EH (cell line): ENCODE measurements around the gene PPP1CC.
"Not testable (repeated sequence)": the region's sequence is repeated elsewhere in the genome, so short reads cannot be mapped to it uniquely, and the experiment has no call there.

Experiments used
- DNase-seq: peaks from one replicate; pipeline ENCODE4 v3.0.0-alpha.2; 2015; ENCODE audit warnings: low read depth

Gene PPP1CC

DNA sequence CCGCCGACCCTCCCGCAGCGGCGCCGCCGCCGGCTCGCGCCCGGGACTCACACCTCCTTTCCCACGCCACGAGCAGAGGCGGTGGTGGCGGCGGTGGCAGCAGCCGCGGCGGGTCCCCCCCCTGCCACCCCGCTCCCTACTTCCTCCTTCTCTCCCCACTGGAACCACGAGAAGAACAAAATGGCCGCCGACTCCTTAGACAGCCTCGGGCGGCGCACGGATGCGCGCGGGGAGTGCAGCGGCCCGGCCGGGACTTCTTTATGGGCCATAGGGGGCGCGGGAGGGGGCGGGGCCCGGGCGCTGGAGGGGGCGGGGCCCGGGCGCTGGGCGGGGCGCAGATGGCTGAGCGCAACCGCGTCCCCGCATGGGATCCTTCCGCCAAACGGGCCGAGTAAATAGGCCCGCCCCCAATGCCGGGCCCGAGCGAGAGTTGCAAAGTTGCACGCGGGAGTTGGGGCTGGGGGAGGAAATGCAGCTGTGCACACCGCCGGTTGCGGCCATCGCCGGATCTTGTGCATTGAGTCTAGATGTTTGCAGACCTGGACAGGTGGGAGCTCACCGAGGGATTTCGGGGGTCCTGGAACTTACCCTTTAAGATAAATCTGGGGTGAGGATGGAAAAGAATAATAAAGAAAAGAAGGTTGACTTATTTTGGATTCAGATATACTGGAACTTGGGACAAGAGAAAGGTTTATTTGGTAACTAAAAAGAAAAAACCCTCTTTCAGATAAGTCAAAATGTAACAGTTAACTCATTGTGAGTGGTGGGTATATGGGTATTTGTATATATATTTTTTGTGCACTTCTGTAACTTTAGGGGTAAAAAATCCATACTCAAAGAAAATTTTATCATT is at the start of gene PPP1CC:
Gene PPP1CC (minus strand): TSS at position 174 of the 853 bp plus-strand sequence. CDS start 184 bp downstream, outside the sequence.
- peak; percentile 93 for DNase-seq

DNA sequence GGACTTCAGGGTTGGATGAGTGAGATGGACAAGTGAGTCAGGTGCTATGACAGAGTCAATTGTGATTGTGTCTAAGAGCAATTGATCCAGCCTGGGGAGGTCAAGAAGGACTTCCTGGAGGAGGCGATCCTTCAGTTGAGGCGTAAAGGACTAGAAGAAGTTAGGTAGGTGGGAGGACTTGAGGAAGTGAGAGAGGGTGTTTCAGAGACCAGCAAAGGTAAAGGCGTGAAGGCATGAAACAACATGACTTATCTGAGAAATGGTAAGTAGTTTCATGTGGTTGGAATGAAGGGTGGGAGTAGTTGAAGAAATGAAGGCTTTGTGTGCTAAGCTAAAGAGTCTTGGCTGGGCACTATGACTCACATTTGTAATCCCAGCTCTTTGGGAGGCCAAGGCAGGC is 48.9 kb upstream of the PPP1CC start:
- DNase-seq = no peak

DNA sequence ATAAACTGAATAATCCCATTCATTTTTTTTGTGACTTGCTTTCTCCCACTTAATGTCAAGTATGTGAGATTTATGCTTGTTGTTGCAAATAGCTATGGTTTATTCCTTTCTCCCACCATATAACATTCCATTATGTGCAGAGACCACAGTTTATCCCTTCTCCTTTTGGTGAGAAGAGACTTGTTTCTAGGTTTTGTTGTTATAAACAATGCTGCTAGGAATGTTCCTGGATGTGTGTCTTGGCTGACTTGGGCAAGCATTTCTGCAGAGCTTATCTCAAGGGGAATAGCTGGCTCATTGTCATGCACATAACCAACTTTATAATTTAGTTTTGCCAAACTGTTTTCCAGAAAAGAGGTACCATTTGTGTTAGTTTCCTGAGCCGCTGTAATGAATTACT is 47.6 kb upstream of the PPP1CC start:
- no peak for DNase-seq

DNA sequence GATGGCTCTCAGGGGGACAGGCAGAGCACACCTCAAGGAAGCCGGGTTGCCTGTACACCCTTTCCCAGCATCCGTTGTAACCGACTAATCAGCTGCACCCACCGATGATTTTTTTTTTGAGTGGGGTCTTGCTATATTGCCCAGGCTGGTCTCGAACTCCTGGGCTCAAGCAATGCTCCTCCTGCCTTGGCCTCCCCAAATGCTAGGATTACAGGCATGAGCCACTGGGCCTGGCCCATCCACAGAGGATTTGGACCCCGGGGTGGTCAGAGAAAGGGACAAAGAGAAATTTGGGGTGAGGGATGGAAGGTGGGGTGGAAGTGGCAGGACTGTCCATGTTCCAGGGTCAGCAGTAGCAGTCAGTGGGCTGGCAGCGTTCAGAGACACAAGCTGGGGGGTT is 43.3 kb upstream of the PPP1CC start:
- no peak for DNase-seq

DNA sequence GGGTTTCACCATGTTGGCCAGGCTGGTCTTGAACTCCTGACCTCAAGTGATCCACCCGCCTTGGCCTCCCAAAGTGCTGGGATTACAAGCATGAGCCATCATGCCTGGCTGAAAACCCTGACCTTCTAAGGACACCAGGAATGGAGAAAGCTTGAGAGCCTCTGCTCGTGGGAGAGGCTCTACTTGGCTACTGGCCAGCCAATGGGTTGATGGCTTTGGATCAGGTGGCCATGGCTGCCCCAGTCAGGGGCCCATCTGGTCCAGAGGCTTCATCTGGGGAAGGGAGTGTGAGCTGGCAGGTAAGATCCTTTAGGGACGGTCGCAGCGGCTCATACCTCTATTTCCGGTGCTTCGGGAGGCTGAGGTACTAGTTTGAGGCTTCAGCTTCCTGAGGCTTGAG is 42.5 kb upstream of the PPP1CC start:
- no peak for DNase-seq

DNA sequence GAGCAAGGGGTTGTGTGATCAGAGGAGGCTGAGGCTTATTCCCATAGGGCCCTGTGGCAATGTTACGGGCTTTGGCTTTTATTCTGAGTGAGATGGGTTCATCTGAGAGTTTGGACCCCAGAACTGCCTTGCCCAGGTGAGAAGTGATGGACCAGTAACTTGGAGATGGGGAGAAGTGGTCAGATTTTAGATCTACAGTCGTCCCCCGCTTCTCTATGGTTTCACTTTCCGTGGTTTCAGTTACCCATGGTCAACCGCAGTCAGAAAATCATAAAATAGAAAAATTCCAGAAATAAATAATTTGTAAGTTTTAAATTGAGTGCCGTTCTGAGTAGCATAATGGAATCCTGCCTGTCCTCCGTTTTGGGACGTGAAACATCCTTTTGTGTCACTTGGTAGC is 40.2 kb upstream of the PPP1CC start:
- no peak for DNase-seq

DNA sequence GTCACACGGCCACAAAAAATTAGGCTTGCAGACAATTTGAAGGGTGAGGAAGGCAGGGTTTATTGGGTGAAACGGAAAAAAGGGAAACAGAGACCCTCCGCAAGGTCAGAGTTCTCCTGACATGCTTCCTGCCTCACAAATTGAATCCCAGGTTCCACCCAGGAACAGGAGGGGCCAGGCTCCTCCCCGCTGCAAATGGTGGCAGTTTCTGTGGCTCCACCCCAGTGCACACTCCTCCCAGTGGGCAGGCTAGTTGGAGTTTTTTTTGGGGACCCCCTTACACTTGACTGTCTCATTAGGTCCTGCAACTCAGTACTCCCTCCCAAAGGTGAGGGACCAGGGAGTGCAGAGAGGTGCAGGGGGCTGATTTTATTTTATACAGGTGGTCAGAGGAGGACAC is 39.4 kb upstream of the PPP1CC start:
- no peak for DNase-seq

DNA sequence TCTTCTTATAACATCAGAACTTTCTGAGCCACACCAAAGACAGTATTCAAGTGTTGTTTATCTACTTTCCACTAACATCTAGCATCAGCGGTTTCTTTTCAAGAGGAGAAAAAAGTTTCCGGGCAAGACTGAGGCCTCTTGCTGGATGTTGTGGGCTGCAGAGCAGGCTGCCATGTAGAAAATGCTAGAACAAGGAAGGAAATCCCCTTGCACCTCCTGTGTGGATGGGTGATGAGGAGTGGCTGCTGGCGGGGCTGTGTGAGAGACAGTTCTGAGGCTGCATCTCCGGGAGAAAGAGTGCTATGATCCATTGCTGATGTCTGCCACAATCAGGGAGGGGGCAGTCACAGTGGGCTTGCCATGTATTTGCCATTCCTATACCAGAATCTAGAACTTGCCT is 37.8 kb upstream of the PPP1CC start:
- no peak for DNase-seq

DNA sequence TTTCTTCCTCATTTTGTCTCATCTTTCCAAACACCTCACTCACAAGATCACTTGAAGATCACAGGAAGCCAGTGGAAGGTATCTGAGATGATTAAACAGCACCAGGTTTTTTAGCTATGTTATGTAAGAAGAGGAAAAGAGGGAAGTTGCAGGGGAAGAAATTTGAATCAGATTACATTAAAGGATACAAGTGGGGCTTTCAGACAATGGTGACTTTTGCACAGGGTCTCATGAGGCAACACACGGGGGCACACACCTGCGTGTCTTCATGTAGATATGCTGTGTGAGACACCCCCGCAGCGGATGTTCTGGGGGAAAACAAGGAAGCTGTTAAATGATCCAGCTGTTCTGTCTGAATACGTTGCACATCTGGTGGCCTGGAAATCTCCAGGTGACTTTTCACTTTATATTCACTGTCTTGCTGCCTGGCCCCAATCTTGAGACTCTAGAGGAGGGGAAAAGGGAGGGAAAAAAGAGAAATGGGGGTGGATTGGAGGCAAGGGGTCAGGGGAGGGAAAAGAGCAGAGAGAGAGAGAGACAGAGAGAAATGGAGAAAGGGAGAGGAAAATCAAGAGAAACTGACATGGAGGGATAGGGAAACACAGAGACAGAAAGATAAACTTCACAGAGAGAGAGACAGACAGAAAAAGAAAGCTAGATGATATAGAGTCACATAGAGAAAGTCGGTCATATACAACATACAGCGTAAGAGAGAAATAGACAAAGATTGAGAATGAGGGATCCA is 36.3 kb upstream of the PPP1CC start:
- DNase-seq = no peak

DNA sequence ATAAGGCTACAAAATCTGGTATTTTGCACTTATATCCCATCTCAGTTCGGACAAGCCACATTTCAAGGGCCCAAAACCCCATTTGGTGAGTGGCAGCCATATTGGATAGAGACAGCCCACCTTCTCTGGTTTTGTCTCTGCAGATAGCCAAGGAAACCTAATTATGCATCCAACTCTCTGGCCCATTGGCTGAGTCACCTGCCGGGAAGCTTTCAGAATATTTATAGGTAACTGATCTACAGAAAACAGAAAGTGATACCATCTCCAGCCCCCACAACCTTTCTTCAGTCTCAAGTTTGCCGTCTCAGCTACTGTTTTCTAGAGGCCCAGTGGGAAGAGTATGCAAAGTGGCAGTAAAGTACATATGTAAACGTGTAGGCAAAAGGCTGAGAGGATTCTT is 33.7 kb upstream of the PPP1CC start:
- no peak for DNase-seq

DNA sequence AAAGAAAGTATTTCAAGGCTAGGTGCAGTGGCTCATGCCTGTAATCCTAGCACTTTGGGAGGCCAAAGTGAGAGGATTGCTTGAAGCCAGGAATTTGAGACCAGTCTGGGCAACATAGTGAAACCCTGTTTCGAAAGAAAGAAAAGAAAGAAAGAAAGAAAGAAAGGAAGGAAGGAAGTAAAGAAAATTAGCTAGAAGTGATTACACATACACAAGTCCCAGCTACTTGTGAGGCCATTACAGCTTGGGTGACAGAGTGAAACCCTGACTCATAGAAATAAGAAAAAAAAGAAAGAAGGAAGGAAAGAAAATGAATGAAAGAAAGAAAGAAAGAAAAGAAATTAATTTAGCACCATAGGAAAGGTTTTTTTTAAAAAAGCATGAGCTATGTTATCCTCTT is 33.3 kb upstream of the PPP1CC start:
- no peak for DNase-seq

DNA sequence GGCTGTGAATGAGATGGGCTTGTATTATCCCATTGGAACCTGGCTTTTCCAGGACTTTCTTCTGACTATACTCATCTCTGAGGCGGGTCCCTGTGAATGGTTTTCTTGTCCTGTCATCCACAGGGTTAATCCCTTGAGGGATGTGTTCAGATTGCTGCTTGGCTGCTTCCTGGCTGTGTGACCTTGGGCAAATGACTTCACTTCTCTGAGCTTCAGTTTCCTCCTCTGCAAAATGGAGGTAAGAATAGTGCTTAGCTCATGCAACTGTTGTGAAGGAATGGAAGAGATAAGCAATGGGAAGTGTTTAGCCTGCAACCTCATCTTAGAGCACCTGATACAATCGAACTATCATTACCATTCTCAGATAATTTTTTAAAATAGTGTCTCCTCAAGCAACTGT is 32.1 kb upstream of the PPP1CC start:
- DNase-seq = no peak

DNA sequence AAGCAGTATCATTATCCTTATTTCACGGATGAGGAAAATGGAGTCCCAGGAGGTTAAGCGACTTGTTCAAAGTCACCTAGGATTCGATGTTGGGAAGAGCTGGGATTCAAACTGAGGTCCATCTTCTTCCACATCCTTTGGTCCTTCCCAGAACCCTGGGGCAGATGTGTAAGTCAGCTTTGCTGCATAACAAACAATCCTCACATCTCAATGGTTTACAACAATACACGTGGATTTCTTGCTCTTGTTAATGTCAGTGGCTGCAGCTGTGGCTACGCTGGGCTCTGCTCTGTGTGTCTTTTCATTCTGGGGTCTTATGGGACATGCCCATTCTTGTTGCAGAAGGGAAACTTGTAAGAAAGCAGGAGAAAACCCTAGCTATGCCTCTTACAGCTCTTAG is 26.3 kb upstream of the PPP1CC start:
- no peak for DNase-seq

DNA sequence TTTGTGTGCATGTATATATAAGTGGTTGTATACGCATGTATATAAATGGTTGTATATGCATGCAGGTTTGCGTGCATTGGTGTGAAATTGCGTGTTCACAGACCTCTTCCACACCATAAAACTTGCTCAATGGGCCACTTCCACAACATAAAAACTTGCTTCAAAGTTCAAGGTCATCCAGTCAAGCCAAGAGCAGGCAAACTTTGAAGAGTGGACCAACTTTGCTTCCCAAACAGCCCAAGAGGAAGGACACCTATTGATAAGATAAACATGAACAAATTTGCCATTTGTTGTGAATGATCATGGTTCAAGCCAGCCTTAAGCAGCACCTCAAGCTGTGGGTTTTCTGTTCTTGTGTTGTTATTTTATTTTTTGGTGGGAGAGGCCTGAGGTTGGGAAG is 25.2 kb upstream of the PPP1CC start:
- no peak for DNase-seq

DNA sequence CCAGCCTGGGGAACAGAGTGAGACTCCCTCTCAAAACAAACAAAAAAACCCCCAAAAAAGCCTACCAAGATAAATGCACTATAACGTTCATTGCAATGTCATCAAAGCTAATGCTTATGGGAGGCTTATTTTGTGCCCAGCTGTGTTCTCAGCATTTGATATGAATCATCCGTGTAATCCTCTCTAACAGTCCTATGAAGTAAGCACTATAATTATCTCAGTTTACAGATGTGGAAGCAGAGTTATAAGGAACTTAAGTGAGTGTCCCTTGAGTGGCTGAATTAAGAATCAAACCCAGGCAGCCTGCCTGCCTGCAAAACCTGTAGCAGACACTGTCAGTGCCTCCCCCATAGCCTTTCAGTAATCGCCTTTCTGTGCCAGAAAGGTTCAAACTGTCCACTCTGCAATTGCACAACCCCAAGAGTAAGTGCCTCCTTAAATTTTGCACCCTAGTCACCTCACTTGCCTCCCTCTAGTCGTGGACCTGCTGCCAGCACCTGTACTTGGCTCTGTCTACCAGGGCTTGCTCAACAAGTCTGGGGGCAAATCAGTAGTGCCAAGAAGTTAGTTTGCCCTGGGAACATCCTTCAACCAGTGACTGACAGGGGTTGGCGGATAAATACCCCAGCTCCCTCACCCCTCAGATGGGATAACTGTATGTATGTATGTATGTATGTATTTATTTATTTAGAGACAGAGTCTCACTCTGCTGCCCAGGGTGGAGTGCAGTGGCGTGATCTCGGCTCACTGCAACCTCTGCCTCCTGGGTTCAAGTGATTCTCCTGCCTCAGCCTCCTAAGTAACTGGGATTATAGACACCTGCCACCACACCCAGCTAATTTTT is 23.8 kb upstream of the PPP1CC start:
- DNase-seq = no peak

DNA sequence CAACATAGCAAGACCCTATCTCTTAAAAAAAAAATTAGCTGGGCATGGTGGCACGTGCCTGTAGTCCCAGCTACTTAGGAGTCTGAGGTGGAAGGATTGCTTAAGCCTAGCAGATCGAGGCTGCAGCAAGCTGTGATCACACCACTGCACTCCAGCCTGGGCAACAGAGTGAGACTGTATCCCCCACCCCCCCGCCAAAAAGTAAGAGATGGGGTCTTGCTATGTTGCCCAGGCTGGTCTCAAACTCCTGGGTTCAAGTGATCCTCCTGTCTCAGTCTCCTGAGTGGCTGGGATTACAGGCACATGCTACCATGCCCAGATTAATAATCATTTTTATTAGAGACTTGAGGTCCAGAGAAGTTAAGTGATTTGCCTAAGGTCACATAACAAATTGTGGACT is 22.9 kb upstream of the PPP1CC start:
- DNase-seq = not testable (repeated sequence)

DNA sequence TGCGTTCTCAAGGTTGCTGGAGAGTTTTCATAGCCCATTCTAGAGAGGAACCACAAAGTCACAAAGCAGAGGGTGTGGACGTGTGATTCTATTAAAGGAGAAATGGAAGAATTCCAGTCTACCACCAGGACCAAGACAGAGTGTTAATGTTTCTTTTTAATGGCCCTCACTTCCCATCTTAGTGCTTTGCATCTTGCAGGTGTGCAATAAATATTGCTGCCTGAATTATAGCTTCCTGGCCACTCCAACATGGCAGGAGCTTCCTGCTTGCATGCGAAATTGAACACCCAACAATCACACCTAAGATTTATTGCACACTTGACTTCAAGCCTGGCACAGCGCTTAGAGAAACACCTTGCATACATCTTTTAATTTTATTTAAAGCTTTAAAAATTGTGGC is 22.4 kb upstream of the PPP1CC start:
- DNase-seq = no peak

DNA sequence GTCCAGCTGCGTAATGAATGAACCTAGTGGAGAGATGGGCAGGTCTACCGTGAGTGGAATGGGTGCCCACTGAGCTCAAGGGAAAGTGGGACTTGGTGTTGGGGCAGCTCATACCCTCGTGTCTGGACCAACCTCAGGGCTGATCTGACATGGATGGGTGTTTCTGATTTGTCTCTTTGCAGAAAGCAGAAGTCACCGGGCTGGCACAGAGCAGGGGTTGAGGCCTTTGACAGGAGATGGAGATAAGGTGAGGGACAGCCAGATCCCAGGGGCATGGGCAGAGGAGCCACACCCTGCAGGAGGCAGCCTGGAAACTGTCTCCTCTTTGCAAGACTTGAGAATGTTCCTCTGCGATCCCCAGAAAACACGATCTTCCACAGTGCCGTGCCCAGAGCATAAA is 20.9 kb upstream of the PPP1CC start:
- no peak for DNase-seq

DNA sequence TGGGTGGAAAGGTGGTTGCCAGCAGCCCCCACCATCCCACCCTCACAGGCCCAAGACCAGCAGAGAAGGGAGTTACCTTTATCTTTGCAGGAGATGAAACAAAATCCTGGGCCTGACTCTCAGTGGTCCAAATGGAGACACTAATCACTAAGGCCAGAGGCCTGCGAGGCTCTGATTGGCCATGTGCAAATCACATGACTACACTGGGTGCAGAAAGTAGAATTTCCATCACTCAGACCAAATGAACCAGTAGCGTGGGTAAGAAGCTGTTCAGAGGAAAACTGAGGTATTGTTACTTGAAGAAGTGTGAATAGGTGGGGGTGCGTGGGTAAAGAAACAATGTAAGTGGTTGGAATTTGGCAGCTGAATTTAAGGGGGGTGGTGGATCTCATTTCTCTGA is 20.2 kb upstream of the PPP1CC start:
- no peak for DNase-seq

DNA sequence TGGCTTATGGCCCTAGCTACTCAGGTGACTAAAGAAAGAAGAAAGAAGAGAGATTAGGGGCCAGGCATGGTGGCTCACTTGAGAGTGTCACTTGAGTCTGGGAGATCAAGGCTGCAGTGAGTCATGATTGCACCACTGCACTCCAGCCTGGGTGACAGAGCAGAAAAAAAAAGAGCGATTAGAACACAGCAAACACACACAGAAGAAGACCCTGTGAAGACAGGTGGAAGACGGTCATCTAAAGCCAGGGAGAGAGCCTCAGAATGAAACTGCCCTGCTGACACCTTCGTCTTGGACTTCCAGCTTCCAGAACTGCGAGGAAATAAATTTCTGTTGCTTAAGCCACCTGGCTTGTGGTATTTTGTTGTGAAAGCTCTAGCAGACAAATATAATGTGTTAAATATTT is 17.5 kb upstream of the PPP1CC start:
- no peak for DNase-seq

DNA sequence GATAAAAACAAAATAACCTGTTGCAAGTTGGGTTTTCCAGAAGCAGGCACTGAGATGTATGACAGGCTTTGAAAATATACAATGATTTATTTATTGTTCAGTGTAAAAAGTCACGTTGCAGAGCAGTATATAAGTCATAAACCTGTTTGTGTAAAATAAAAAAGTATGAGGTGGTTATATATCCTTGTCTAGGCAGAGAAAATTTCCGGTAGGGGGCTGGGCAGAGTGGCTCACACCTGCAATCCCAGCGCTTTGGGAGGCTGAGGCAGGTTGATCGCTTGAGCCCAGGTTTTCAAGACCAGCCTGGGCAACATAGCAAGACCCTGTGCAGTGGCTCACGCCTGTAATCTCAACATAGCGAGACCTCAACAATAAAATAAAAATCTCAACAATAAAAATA is 16.2 kb upstream of the PPP1CC start:
- no peak for DNase-seq

DNA sequence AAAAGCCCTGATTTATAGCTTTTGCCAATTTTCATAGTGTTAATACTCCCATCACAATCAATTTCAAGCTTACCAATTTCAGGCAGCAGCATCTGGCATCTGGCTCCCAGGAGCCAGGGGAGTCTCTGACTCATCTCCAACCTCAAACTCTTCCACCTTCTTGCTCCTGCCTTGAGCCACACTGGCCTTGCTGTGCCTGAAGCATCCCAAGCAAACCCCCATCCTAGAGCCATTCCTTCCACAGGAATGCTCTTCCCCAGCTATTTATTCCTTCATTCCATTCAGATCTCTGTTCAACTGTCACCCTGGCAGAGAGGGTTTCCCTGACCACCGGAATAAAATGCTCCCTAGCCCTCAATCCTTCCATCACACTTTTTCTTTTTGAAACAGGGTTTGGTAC is 13.9 kb upstream of the PPP1CC start:
- peak; percentile 51 for DNase-seq
